NCI-H146 treated with DMSO at 0.1 percent for 48 hours (cell line): Measurements from ENCODE around the gene OS9.

Experiments used
- DNase-seq: peaks from one replicate; lab custom pipeline; 2025; ENCODE audit not compliant: unreplicated experiment; lab: John Stamatoyannopoulos, UW

Gene OS9

DNA sequence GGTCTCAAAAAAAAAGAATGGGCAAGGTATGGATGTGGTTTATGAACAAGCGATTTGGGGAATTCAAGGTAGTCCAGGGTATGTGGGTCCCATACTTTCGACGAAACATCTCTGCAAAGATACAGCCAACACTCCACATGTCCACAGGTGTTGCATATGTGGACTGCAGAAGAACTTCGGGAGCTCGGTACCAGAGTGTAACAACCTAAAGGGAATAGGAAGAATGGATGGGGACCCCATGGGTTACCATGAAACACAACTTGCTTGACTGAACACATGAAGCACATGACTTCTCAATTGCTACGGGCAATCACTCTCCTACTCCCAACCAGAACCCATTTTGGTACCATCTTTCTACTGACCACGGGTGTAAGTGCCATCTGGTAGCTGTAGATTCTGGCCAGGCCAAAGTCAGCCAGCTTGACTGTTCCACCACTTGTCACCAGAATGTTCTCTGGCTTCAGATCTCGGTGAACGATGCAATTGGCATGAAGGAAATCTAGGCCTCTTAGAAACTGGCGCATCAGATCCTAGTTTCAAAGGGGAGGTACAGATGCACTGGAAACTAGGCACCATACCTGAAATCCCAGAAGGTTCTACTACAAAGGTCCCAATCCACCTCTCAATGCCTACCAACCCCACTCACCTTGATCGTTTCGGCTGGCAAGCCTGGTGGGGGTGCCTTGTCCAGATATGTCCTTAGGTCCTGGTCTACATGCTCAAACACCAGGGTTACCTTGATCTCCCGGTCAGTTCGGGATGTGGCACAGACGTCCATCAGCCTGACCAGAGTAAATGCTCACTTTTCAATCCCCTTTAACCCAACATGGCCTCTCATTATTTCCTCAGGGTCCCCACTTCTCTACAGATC, 56.9 kb downstream of the OS9 start:
- no peak for DNase-seq

GRCh38 chr12:57751432-57751787, 57.5 kb downstream of the OS9 start:
- DNase-seq: no peak

GRCh38 chr12:57751788-57752667, 58.1 kb downstream of the OS9 start, which contains the start of gene CDK4:
Gene CDK4, minus strand, starts transcription at chr12:57752310. Its CDS starts 593 bp downstream, at chr12:57751717.
- peak; percentile 99 for DNase-seq

DNA sequence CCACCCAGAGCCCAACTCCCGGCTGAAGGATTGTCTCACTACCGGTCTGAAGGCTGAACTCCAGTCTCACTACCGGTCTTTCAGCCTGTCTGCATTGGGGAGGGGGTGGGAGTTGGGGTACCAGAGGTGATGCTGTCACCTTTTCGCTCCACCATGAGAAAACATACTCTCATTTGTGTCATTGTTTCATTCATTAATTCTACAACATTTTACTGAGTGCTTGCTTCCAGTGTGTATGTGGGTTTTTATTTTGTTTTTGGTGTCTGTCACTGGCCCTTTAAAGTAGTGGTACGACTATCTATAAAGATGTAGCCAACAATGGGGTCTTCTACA, 58.7 kb downstream of the OS9 start:
- DNase-seq: no peak

GRCh38 chr12:57753756-57754337, 59.9 kb downstream of the OS9 start:
- no peak for DNase-seq

DNA sequence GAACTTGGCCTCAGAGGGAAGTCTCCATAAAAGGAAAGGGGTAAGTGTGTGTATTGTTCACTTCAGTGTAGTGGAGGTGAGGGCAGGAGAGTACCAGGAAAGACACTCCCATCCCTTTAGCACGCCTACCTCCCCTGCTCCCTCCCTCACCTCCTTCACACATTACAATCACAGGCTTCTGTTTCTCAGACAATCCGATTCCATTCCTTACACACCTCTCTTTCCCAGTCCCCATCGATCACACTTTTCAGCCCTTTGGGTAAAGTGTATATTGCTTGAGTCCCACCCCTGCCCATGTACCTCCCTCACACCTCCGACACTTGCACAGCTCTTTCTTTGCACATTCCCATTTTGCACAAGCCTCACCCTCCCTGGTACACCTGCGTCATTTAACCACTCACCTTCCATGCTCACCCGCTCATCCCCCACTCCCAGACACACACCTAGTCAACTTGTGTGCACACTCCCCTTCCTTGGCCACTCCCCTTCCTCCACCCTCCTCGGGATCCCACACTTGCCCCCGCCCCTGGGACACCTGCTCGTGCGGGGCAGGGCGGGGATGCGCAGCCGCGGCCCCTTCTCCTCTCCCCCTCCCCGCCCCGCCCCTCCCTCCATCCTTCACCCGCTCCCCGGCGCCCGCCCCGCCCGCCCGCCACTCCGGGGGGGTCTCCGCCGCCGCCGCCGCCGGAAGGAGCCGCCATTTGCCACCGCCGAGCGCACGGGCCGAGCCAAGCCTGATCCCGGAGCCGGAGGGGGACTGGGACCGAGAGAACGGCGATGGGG, 60.7 kb downstream of the OS9 start, which contains the start of gene MARCHF9:
Gene MARCHF9, plus strand, starts transcription at position 693 of the 783 bp plus-strand sequence. CDS start 426 bp downstream, outside the sequence.
- peak; percentile 88 for DNase-seq

- no peak for DNase-seq
These were observed 61.2 kb downstream of the OS9 start for GRCh38 chr12:57755194-57755453.

GRCh38 chr12:57755454-57756372, 61.8 kb downstream of the OS9 start:
- peak; percentile 15 for DNase-seq

DNA sequence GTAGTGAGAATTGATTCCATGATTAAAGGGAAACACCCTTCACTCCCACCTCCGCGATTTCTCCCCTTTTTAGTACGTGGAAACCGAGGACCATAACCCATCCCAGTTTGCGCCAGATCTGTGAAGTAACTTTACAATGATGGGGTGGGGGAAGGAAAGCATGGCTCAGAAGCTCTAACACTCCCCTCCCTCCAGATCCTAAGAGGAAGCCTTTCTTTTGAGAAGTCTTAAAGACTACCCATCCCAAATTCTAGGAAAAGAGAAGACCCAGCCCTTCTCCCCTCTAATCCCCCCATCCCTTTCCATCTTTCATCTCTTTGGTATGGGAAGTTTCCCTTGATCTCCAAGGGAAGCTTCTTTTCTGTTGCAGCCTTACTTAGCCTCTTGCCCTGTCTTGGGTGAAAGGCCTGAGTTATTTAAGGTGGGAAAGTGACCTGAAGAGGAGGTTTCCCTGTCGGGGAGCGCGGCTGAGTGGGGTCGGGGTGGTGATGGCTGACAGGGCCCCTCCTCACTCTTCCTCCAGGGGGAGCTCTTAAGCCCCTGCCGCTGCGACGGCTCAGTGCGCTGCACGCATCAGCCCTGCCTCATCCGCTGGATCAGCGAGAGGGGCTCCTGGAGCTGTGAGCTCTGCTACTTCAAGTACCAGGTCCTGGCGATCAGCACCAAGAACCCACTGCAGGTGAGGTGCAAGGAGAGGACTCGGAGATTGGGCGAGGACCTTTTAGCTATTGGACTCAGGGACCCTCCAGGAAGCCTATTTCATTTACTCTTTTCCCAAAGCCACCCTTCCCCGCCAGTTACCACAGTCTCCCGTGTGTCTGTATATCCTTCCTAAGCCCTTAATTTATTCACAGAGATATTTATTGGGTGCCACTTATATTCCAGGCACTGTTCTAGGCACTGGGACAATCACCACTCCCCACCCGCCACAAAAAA, 62.7 kb downstream of the OS9 start:
- no peak for DNase-seq

- DNase-seq: no peak
These were observed 63.8 kb downstream of the OS9 start for GRCh38 chr12:57757771-57758170.

DNA sequence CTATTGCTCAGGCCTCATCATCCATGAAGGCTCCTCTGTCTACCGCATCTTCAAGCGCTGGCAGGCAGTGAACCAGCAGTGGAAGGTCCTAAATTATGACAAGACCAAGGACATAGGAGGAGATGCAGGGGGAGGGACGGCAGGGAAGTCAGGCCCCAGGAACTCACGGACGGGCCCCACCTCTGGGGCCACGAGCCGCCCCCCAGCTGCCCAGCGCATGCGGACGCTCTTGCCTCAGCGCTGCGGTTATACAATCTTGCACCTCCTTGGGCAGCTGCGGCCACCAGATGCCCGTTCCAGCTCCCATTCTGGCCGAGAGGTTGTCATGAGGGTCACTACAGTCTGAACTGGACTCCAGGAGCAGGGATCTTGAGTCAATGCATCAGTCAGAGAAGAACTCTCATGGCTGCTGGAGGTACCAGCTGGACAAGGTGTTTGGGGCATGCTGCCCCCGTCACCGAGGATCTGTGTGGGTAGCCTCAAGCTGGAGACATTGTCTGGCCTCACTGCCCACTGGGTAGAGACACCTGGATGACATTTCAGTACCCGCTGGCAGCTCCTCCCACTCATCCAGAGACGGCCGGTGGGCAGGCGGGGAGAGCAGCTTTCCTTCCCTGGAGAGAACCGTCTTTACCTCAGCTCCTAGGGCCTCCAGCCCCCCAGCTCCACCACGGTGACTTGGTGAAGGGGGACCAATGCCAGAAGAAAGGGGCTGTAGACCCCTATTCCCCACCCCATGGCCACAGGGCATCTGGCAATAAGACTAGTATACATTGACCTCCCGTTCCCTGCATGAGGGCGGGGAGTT, 64.8 kb downstream of the OS9 start:
- DNase-seq: no peak

GRCh38 chr12:57759360-57759980, 65.5 kb downstream of the OS9 start:
- DNase-seq: no peak

DNA sequence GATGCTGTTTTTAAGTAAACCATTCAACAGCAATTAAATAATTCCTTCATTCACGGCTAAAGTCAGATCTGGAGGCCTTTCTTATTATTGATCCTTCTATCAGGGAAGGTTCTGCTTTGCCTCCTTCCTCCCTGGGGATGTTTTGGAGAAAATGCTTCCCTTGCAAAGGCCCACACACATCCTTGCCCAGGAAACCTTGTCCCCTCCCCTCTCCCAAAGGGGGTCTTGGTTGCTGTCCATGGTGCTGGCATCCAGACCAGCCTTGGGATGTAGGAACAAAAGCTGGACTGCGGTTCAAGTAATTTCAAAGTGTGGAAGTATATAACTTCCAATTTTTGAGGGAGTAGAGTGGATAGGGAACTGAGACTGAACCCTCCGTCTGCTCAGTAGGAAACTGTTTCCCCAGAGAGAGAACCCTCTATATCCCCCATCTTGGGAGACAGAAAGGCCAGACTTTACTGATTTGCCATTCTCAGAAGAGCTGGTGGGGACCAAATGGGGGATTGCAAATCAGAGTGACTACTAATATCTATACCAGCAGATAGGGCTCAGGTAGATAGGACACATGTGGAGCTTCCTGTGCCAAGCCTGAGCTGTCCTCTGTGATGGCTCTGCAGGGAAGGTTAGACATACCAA, 66.5 kb downstream of the OS9 start:
- DNase-seq: no peak

GRCh38 chr12:57761391-57761998, 67.6 kb downstream of the OS9 start:
- no peak for DNase-seq

- DNase-seq: no peak
These were observed 68.5 kb downstream of the OS9 start for GRCh38 chr12:57762463-57762862.

GRCh38 chr12:57763881-57764661, 70.1 kb downstream of the OS9 start:
- DNase-seq: no peak
